Lower leg skin (tissue), 4 donors: ENCODE measurements around the gene SDK1. TPM values are rescaled to one million over a fixed set of nuclear protein-coding genes. Genes with fewer than 3 reads are reported as not detected.
"Not testable (repeated sequence)": the region's sequence is repeated elsewhere in the genome, so short reads cannot be mapped to it uniquely, and the experiment has no call there.

ENCODE experiments used
- DNase-seq, 2 donors: peaks; one replicate each; pipeline ENCODE4 v3.0.0-alpha.2; 2019; ENCODE audit warnings: low spot score in 2 of 2
- H3K4me3 ChIP-seq: fragments of 200-600 bp; sonication (generic); 2 replicates; pipeline ENCODE4 v1.5.1; 2017; ENCODE audit warnings: mild to moderate bottlenecking, low read depth; ENCODE audit not compliant: poor library complexity, severe bottlenecking
- POLR2A ChIP-seq, 2 donors: fragments of 450-650 bp; IDR thresholded peaks; one replicate each; pipeline ENCODE4 v1.6.1; 2016 to 2017; ENCODE audit warnings: antibody characterized with exemption in 2 of 2, mild to moderate bottlenecking in 1 of 2, moderate library complexity in 1 of 2
- WGBS, 2 donors: methylation state at CpG; one replicate each; pipeline ENCODE4 v1.1.5; 2018; 5-methylcytosine and 5-hydroxymethylcytosine counted together
- intact Hi-C: fragments of 100-400 bp; cut with DNase I; formaldehyde crosslinking; loops from one replicate; pipeline ENCODE4 v1.15.0; 2023; ENCODE audit warnings: low total_unique reads
- total RNA-seq, 4 donors: library from RNA; depleted of rRNA; stranded (reverse); fragments of >200 nt; gene quantifications; one replicate each; pipeline ENCODE4 v1.1.0, GENCODE V29; 2016
- TF ChIP-seq, protein P1 (sequence below), 3 donors: fragments of 450-650 bp; IDR thresholded peaks; one replicate each; pipeline ENCODE4 v1.5.1; 2016; ENCODE audit warnings: antibody characterized with exemption in 3 of 3, mild to moderate bottlenecking in 3 of 3, moderate library complexity in 2 of 3

SDK1 gene
- total RNA-seq, 4 donors from 2014 or later, result 1.9 to 7.2 (median 5.1) TPM

DNA sequence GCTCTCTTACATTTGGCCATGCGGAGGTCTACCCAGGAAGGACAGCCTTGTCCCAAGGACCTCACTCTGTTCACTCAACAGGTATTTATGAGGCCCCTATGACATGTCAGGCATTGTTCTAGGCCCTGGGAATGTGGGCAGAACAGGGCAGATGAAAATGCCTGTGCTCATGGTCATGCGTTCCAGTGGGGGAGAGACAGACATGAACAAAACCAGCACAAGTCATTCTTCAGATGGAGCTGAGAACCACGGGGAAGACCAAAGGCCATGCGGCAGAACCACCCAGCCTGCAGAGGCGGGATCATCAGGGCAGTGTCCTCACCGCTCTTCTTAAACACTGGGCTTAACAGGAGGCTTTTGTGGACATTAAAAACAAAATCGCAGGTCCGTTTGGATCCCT, 636.1 kb downstream of the SDK1 start:
- H3K4me3 ChIP-seq, result no peak overlapping the region
- WGBS, 2 donors, result 96 to 97% methylated on average over 8 of the region's 8 CpGs
- TF ChIP-seq POLR2A (IDR thresholded peaks at IDR 0.05), result no peak
- TF ChIP-seq, protein P1, sequence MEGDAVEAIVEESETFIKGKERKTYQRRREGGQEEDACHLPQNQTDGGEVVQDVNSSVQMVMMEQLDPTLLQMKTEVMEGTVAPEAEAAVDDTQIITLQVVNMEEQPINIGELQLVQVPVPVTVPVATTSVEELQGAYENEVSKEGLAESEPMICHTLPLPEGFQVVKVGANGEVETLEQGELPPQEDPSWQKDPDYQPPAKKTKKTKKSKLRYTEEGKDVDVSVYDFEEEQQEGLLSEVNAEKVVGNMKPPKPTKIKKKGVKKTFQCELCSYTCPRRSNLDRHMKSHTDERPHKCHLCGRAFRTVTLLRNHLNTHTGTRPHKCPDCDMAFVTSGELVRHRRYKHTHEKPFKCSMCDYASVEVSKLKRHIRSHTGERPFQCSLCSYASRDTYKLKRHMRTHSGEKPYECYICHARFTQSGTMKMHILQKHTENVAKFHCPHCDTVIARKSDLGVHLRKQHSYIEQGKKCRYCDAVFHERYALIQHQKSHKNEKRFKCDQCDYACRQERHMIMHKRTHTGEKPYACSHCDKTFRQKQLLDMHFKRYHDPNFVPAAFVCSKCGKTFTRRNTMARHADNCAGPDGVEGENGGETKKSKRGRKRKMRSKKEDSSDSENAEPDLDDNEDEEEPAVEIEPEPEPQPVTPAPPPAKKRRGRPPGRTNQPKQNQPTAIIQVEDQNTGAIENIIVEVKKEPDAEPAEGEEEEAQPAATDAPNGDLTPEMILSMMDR (IDR thresholded peaks at IDR 0.05), result no peak
- intact Hi-C loops, result no loop called here
- no peak for DNase-seq

GRCh38 chr7:3937605-3938004, 636.6 kb downstream of the SDK1 start:
- WGBS, 2 donors, result 94 to 95% methylated on average over 14 of the region's 14 CpGs
- TF ChIP-seq POLR2A (IDR thresholded peaks at IDR 0.05), result no peak
- TF ChIP-seq, protein P1 (IDR thresholded peaks at IDR 0.05), result no peak
- DNase-seq, result no peak
- H3K4me3 ChIP-seq, result no peak overlapping the region
- intact Hi-C loops, result no loop called here

GRCh38 chr7:3941706-3942105, 640.7 kb downstream of the SDK1 start:
- DNase-seq, intact Hi-C loops, H3K4me3 ChIP-seq: not testable (repeated sequence)
- 90 to 92% methylated on average over 12 of the region's 12 CpGs for WGBS, 2 donors

DNA sequence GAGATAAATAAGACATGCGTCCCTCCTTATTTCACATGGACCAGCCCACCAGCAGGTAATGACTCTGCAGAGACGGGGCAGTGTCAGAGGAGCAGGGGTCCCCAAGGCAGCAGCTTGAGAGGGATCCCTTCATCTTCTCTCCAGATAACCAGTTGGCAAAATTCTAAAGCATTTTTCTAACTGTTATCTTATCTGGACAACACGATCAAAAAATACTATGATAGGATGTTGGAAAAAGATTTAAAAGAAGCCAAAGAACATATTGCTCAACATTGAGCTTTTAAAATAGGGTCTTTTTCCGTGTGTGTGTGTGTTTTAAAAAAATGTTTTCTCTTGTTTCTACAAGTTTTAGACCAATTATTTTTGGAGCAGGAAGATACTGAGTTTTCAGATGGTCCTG, 641.2 kb downstream of the SDK1 start:
- WGBS, 2 donors, result 62 to 77% methylated on average over 4 of the region's 4 CpGs
- intact Hi-C loops, result no loop called here
- no peak for TF ChIP-seq POLR2A (IDR thresholded peaks at IDR 0.05)
- TF ChIP-seq, protein P1 (IDR thresholded peaks at IDR 0.05), result no peak

GRCh38 chr7:3942816-3943745, 642.0 kb downstream of the SDK1 start:
- intact Hi-C loops, result no loop called here
- no peak for DNase-seq
- WGBS, 2 donors, result 55 to 64% methylated on average over 28 to 30 of the region's 30 CpGs
- TF ChIP-seq, protein P1 (IDR thresholded peaks at IDR 0.05), result no peak
- no peak for TF ChIP-seq POLR2A (IDR thresholded peaks at IDR 0.05)
- H3K4me3 ChIP-seq, result no peak overlapping the region

More for the DNA sequence above, 641.2 kb downstream of the SDK1 start:
- no peak for DNase-seq
- no peak overlapping the region for H3K4me3 ChIP-seq

DNA sequence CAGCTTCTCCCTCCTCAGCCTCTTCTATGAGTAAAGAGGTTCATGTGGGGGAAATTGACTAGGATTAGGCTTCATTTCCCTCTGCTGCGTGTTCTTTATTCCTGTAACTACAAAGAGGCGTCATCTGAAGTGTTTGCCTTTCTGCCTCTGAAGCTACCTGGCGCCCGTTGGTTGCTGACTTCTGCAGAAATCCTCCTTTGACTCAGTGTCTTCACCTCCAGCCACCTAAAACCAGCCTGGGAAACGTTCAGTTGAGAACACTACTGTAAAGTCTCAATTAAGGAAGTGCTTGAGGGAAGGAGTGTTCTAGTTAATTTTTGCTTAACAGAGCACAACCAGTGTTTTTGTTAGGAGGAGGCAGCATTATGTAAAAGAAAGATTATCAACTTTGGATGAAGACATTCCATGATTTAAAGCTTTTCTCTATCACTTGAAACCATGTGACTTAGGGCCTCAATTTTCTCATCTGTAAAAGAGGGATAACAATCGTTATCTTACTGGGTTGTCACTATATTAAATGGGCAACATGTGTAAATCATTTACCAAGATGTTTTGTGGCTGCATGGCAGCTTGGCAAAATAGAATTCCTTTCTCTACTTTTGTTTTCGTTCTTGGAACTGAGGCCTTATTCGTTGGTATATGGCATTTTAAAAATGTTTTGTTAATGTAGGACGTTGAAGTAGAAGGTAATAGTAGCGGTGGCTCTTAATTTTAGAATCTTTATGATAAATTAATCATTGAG, 642.9 kb downstream of the SDK1 start:
- no peak for DNase-seq
- 65 to 68% methylated on average over 10 of the region's 10 CpGs for WGBS, 2 donors
- intact Hi-C loops, result no loop called here
- H3K4me3 ChIP-seq, result no peak overlapping the region
- TF ChIP-seq, protein P1 (IDR thresholded peaks at IDR 0.05), result no peak
- no peak for TF ChIP-seq POLR2A (IDR thresholded peaks at IDR 0.05)
